Renal cortex interstitium (tissue), 15 donors: ENCODE data around the gene NFATC2IP. TPM values are rescaled to one million over a fixed set of nuclear protein-coding genes. Genes with fewer than 3 reads are reported as not detected.
A peak's percentile ranks its signal among the peaks of the same experiment; 100 is the strongest.

Source experiments
- DNase-seq, 11 donors: peaks; one replicate each; pipeline ENCODE4 v3.0.0-alpha.2; 2013; ENCODE audit warnings: low read depth in 9 of 11, low spot score in 4 of 11; ENCODE audit errors: extremely low read depth in 1 of 11
- long read RNA-seq, 16 experiments: transcript quantifications; one replicate each; lab custom pipeline, GENCODE V29; 2026
- polyA plus RNA-seq, 3 donors: library from polyadenylated mRNA; unstranded; fragments of 120-200 nt; gene quantifications; one replicate each; pipeline ENCODE4 v1.2.1, GENCODE V29; 2013; ENCODE audit not compliant: insufficient read length in 3 of 3

Gene NFATC2IP
- polyA plus RNA-seq: 10 to 100 TPM; 39.1 to 78.6 (median 48.2) TPM
- long read RNA-seq, donor 1, full-length matches to known transcripts: 2 of 2 reads
- long read RNA-seq, donor 1, partial matches to known transcripts: 0 of 2 reads
- long read RNA-seq, donor 1, other reads (novel, unspliced or antisense): 0 of 2 reads
- long read RNA-seq, donor 2, full-length matches to known transcripts: 1 of 1 reads
- long read RNA-seq, donor 2, partial matches to known transcripts: 0 of 1 reads
- long read RNA-seq, donor 2, other reads (novel, unspliced or antisense): 0 of 1 reads
- long read RNA-seq, donor 3, full-length matches to known transcripts: 4 of 4 reads
- long read RNA-seq, donor 3, partial matches to known transcripts: 0 of 4 reads
- long read RNA-seq, donor 3, other reads (novel, unspliced or antisense): 0 of 4 reads
- long read RNA-seq, donor 4, full-length matches to known transcripts: 7 of 7 reads
- long read RNA-seq, donor 4, partial matches to known transcripts: 0 of 7 reads
- long read RNA-seq, donor 4, other reads (novel, unspliced or antisense): 0 of 7 reads
- long read RNA-seq, donor 5: 0 reads
- long read RNA-seq, donor 6, full-length matches to known transcripts: 12 of 25 reads
- long read RNA-seq, donor 6, partial matches to known transcripts: 13 of 25 reads
- long read RNA-seq, donor 6, other reads (novel, unspliced or antisense): 0 of 25 reads
- long read RNA-seq, donor 7, full-length matches to known transcripts: 4 of 12 reads
- long read RNA-seq, donor 7, partial matches to known transcripts: 8 of 12 reads
- long read RNA-seq, donor 7, other reads (novel, unspliced or antisense): 0 of 12 reads
- long read RNA-seq, donor 8: 0 reads
- long read RNA-seq, donor 9, full-length matches to known transcripts: 8 of 38 reads
- long read RNA-seq, donor 9, partial matches to known transcripts: 30 of 38 reads
- long read RNA-seq, donor 9, other reads (novel, unspliced or antisense): 0 of 38 reads
- long read RNA-seq, donor 10, full-length matches to known transcripts: 3 of 3 reads
- long read RNA-seq, donor 10, partial matches to known transcripts: 0 of 3 reads
- long read RNA-seq, donor 10, other reads (novel, unspliced or antisense): 0 of 3 reads
- long read RNA-seq, donor 11, full-length matches to known transcripts: 3 of 3 reads
- long read RNA-seq, donor 11, partial matches to known transcripts: 0 of 3 reads
- long read RNA-seq, donor 11, other reads (novel, unspliced or antisense): 0 of 3 reads
- long read RNA-seq, donor 12, partial matches to known transcripts: 6 of 9 reads
- long read RNA-seq, donor 12, other reads (novel, unspliced or antisense): 0 of 9 reads
- long read RNA-seq, donor 13: 0 reads
- long read RNA-seq, donor 14, full-length matches to known transcripts: 2 of 2 reads
- long read RNA-seq, donor 14, partial matches to known transcripts: 0 of 2 reads
- long read RNA-seq, donor 14, other reads (novel, unspliced or antisense): 0 of 2 reads
- long read RNA-seq, donor 15, partial matches to known transcripts: 0 of 2 reads
- long read RNA-seq, donor 15, other reads (novel, unspliced or antisense): 0 of 2 reads
- long read RNA-seq, donor 16, full-length matches to known transcripts: 16 of 39 reads
- long read RNA-seq, donor 16, partial matches to known transcripts: 23 of 39 reads
- long read RNA-seq, donor 16, other reads (novel, unspliced or antisense): 0 of 39 reads

- DNase-seq: peak; percentile 98 to 100 (median 99)
Measured at GRCh38 chr16:28950648-28951409, at the start of gene NFATC2IP. Gene NFATC2IP, plus strand, starts transcription at chr16:28950937. Its CDS starts 75 bp downstream, at chr16:28951012.

- DNase-seq: no peak
Measured at GRCh38 chr16:28901862-28902261, 48.9 kb upstream of the NFATC2IP start.

GRCh38 chr16:28902909-28903308 lies 47.8 kb upstream of the NFATC2IP start:
- DNase-seq: no peak

GRCh38 chr16:28903344-28904042 lies 47.2 kb upstream of the NFATC2IP start:
- no peak for DNase-seq

- DNase-seq: no peak
Measured at GRCh38 chr16:28904363-28904762, 46.4 kb upstream of the NFATC2IP start.

GRCh38 chr16:28904828-28905227 lies 45.9 kb upstream of the NFATC2IP start:
- DNase-seq: no peak

- no peak for DNase-seq
Measured at GRCh38 chr16:28905229-28905754, 45.4 kb upstream of the NFATC2IP start.

- no peak for DNase-seq
Measured at GRCh38 chr16:28905800-28906372, 44.9 kb upstream of the NFATC2IP start.

- DNase-seq: no peak
Measured at GRCh38 chr16:28910086-28911031, 40.4 kb upstream of the NFATC2IP start.

- no peak for DNase-seq
Measured at GRCh38 chr16:28912558-28912957, 38.2 kb upstream of the NFATC2IP start.

GRCh38 chr16:28913946-28914724 lies 36.6 kb upstream of the NFATC2IP start:
- DNase-seq: no peak

GRCh38 chr16:28915181-28915580 lies 35.6 kb upstream of the NFATC2IP start:
- no peak for DNase-seq

GRCh38 chr16:28917095-28917494 lies 33.6 kb upstream of the NFATC2IP start:
- no peak for DNase-seq

GRCh38 chr16:28918698-28919097 lies 32.0 kb upstream of the NFATC2IP start:
- no peak for DNase-seq

GRCh38 chr16:28923231-28923587 lies 27.5 kb upstream of the NFATC2IP start:
- DNase-seq: no peak
